OCI-LY7 (cell line): ENCODE data around the gene ARIH2.

Experiments used
- EZH2phosphoT487 ChIP-seq: fragments of 200-600 bp; sonication (generic); IDR thresholded peaks from 2 replicates; pipeline ENCODE4 v1.6.1; 2018; ENCODE audit warnings: low read depth, borderline replicate concordance, mild to moderate bottlenecking, mixed run types, antibody characterized with exemption, low read length, moderate library complexity, mixed read lengths
- TF ChIP-seq, protein P1 (sequence below): fragments of 200-600 bp; sonication (generic); conservative IDR thresholded peaks from 2 replicates; pipeline ENCODE4 v1.5.1; 2014; ENCODE audit warnings: mild to moderate bottlenecking, antibody characterized with exemption, low read length, moderate library complexity, mixed read lengths

- TF ChIP-seq, protein P1, sequence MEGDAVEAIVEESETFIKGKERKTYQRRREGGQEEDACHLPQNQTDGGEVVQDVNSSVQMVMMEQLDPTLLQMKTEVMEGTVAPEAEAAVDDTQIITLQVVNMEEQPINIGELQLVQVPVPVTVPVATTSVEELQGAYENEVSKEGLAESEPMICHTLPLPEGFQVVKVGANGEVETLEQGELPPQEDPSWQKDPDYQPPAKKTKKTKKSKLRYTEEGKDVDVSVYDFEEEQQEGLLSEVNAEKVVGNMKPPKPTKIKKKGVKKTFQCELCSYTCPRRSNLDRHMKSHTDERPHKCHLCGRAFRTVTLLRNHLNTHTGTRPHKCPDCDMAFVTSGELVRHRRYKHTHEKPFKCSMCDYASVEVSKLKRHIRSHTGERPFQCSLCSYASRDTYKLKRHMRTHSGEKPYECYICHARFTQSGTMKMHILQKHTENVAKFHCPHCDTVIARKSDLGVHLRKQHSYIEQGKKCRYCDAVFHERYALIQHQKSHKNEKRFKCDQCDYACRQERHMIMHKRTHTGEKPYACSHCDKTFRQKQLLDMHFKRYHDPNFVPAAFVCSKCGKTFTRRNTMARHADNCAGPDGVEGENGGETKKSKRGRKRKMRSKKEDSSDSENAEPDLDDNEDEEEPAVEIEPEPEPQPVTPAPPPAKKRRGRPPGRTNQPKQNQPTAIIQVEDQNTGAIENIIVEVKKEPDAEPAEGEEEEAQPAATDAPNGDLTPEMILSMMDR: no peak
- TF ChIP-seq EZH2phosphoT487: no peak
Observed at GRCh38 chr3:49006408-49007067, 87.9 kb downstream of the ARIH2 start.
